ENCODE results near the gene F2R.

- TF ChIP-seq RCOR1 (IDR thresholded peaks at IDR 0.05; ENCODE audit: insufficient replicate concordance, low read length) (no peak), SMC3 (IDR thresholded peaks at IDR 0.05; ENCODE audit: low read depth, low read length) (no peak), CTCF (conservative IDR thresholded peaks at IDR 0.05; ENCODE audit: low read depth, low read length) (no peak), RFX5 (IDR thresholded peaks at IDR 0.05; ENCODE audit: low read depth, low read length) (no peak)
Measured at GRCh38 chr5:76775921-76776320, 60.0 kb downstream of the F2R start.

Measured in IMR-90 (cell line).